NCI-H1092 (cell line): ENCODE data around the gene PDIA5.
A peak's percentile ranks its signal among the peaks of the same experiment; 100 is the strongest.

Experiments used
- DNase-seq: peaks from one replicate; lab custom pipeline; 2025; lab: John Stamatoyannopoulos, UW

PDIA5 gene

DNA sequence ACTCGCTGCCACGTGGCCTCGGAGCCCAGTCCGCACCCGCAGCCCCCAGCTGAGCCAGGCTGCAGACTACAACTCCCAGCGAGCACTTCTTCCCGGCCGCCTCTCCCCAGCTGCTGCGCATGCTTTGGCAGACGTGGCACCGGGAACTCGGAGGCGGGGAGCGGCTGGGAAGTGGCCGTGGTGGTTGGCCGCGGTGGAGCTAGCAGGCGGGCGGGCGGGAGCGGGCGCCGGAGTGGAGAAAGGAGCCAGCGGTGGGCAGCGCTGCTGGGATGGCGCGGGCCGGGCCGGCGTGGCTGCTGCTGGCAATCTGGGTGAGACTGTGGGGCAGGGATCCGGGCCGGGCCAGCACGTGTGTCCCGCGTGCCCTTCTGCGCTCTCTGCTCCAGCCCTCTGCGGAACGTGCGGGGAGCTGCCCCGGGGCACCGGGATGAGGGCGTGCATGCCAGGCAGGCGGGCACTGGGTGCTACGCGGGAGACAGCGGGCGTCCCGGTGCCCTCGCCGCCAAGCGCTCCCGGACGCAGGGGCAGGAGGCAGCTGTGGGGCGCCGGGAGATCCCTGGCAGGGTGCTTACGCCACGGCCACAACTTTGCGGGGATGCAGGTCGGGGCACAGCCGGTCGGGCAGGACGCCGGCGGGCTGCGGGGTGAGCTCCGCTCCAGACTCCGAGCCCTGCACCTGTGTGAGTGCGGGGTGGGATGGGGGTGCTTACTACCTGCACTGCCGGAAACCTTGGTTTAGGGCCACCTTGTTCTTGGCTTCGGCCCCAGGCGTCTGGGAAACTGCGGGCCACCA lies at the start of gene PDIA5:
PDIA5 (plus strand) TSS at position 130 of the 793 bp plus-strand sequence; CDS start at position 270, 140 bp downstream.
- peak; percentile 91 for DNase-seq

DNA sequence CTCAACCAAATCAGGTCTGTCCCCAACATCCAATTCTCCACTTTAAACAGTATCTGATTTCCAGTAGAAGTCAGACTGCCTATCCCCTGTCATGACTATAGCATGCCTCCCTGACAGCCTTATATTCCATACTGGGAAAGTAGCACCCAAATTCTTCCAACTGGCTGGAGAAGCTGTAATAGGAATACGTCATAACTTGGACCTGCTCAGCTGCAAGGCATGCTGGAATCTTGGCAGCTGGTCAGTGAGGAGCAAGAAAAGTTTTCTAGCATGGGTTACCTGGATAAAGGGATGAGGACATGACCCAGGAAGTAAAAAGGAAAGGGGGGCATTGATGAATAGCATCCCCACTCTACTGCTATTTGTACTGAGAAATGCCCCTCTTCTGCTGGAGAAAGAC lies 48.1 kb upstream of the PDIA5 start:
- DNase-seq, result no peak

- no peak for DNase-seq
Observed at GRCh38 chr3:123019161-123019560, 47.7 kb upstream of the PDIA5 start.

DNA sequence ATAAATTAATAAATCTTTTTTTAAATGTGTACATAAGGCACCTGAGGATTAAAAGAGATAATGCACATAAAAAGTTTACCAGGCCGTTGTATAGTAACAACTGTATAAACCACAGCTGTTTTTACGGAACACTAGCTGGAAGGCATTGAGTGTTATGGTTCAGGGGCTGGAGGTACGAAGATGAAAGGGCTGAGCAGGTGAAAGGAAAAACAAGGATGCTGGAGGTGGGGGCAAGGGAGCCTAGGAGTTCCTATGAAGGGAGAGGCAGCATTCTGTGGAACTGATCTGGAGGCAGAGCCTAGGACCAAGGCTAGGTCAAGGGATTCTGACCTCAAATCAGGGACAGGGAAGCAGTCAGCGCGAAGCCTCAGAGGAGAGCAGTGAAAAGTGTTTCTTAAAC lies 47.2 kb upstream of the PDIA5 start:
- DNase-seq, result no peak

DNA sequence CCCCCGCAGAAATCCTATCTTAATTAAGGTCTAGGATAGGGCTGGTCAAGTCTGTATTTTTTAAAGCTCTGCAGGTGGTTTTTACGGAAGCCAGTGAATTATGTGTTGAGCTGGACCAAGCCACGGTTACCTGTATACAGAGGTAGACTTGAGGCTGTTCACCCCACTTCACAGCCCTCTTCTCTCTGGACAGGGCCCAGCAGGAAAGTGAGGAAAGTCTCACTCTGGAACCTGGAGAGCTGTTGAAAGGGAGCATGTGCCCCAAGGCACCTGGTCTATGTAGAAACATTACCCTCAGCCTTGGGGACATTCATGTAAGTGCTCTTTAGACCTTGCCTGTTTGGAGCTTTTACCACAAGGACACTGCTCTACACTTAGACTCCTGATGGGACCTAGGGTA lies 46.1 kb upstream of the PDIA5 start:
- no peak for DNase-seq

DNA sequence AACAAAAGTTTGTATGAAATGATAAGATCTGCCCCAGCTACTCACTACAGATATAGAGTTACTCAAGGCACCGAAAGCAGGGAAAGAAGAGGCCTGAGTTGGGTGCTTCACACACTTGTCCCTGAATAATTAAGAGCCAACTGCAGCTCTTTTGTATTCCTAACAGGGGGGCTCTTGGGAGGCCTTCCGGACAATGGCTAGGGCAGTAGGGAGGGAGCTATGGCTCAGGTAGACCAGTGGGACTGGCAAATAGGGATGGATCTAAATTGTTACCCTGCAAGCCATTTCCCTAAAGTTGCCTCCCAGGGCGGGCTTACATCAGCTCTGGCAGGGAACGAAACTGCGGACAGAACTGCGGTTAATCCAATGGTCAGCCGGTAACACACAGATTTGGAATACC lies 45.4 kb upstream of the PDIA5 start:
- DNase-seq, result no peak

- no peak for DNase-seq
Observed at GRCh38 chr3:123021996-123022510, 44.8 kb upstream of the PDIA5 start.

DNA sequence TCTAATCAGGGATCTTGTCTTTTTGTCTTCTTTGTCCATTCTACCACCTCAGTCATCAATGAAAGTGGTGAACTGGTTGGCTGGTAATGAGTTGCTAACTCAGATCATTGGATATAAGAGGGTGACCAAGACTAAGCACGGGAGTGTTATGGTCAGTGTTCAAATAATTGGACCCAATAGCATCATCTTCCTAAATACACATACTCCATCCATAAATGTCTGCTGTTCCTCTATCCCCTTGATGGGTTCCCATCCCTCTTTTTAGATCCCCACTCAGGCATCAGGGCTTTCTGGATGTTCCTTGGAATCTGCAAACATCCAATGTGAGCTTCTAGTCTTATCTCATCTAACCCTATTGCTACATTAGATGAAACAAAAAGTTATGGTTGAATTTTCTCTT lies 42.8 kb upstream of the PDIA5 start:
- no peak for DNase-seq

- no peak for DNase-seq
Observed at GRCh38 chr3:123025642-123026521, 40.9 kb upstream of the PDIA5 start.

- DNase-seq, result no peak
Observed at GRCh38 chr3:123026565-123027291, 40.1 kb upstream of the PDIA5 start.

DNA sequence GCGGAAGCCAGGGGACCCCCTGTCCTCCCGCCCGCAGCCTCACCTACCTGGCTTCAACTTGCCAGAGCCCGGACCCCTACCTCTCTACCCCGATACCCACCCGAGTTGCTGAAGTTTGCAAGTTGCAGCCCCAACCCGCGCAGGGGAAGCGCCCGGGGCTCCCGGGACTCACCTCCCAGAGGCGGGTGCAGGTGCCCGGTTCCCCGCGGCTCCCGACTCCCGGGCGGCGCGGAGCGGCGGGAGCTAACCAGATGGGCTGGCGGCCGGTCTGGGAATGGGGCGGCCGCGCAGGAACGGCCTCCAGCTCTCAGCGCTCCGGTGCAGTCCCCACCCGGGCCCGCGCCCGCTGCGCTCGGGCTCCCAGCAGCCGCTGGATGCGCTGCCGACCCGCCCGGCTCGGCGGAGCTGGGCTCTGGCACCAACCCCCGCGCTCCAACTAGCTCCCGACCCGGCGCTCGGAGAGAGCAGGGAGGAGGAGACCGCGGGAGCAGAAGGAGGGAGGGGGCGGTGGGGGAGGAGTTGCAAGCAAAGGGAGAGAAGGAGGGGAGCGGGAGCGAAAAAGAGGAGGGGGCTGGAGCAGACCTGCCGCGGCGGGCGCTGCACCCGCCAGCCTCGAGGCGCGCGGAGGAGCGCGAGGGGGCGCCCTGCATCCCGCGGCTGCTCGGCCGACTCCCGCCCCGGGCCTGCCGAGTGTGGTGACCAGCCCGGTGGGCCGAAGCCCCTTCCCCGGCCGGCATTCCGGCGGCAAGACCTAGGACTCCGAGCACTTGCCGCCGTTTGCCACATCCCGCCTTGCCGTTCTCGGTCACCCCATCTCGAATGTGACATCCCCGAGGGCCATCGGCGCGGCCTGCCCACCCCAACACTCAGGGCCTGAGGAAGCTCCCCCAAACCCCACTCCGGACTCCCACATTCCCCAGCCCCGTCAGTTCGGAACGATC lies 39.3 kb upstream of the PDIA5 start, which contains the start of gene SEMA5B:
SEMA5B (minus strand) TSS at position 472 of the 941 bp plus-strand sequence. CDS start 66,500 bp downstream, outside the sequence.
- DNase-seq, result peak; percentile 62

DNA sequence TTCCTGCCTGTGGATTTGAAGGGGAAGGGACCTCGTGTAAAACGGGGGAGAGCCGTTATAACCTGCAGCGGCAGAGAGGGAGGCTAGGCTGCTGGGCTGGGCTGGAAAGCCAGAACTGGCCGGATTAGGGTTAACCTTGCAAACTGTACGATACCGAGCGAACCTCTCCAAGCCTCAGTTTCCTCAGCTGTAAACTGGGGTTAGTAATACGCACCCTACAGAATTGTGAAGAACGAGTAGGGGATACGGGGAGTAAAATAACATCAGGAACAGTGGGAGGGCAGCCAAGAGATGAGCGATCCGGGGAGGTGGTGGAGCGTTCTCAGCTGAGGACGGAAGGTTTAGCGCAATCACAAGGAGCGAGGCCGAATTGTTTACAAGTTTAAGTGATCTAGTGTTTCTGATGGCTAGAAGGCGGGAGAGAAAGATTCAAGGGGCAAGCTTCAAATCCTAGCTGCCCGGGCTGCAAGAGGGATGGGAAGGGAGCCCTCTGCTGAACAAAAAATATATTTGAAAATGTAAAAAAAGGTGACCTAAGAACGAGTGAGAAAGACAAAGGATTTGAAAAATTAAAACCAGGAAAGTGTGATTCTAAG lies 38.5 kb upstream of the PDIA5 start:
- DNase-seq, result peak; percentile 41

DNA sequence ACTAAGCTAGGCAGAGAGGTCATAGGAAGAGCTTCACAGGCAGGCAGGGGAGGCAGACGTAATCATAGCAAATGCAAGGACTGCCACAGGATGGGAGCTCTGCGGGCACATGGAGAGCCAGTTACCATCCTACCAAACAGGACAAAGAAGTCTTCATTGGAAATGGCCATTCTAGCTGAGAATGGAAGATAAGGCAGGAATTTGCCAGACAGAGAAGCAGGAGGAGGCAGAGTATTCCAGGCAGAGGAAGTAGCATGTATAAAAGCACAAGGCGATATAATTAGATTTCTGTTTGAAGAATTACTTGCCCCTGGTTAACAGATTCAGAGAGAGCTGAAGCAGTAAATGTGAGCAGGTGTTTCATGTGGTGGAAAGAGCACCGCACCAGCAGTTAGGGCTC lies 35.8 kb upstream of the PDIA5 start:
- no peak for DNase-seq

DNA sequence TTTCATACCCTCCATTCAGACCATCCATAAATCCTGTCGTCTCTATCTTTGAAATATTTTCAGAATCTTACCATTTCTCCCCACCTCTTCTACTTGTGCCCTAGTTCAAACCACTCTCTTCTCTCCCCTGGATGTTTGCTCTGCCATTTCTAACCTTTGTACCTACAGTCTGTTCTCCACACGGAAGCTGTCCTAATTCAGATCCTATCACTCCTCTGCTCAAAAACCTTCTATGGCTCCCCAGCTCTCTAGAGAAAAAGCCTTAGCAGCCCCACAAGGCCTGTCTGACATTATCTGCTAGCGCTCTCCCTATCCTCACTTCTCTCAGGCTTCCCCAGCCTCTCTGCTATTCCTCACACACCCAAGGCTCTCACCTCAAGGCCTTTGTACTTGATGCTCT lies 34.8 kb upstream of the PDIA5 start:
- no peak for DNase-seq

DNA sequence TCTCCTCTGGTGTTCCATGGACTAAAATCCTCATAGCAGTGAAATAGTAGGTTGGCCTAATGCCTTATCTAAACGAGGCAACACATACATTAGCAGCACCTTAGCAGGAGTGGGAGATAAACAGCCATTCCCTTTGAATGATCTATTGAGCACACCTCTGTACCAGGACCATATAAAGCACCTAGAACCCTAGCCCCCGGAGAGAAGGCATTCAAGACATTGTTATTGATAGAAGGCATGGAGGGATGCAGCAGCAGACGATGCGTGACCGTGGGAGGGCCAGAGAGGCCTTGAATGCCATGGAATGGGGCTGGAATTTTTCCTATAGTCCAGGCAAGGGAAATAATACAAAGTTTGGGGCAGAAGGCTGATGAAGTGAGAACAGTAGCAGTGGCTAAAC lies 32.7 kb upstream of the PDIA5 start:
- DNase-seq, result no peak

DNA sequence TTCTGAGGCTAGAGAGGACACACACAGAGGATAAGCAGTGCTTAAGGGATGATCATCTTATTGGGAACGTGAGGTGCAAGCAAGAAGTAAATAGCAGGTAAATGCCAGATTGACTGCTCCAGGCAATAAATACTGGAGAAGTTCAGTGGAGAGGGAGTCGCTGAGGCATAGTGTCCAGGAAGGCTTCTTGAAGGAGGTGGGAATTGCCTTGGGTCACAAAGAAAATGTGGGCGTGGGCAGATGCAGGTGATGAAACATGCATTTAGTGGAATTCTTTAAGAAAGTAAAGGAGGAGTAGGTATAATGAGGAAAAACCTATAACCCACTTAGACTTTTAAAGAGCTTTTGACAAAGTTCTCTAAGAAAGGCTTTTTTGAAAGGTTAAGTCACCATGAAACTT lies 31.8 kb upstream of the PDIA5 start:
- DNase-seq, result no peak

DNA sequence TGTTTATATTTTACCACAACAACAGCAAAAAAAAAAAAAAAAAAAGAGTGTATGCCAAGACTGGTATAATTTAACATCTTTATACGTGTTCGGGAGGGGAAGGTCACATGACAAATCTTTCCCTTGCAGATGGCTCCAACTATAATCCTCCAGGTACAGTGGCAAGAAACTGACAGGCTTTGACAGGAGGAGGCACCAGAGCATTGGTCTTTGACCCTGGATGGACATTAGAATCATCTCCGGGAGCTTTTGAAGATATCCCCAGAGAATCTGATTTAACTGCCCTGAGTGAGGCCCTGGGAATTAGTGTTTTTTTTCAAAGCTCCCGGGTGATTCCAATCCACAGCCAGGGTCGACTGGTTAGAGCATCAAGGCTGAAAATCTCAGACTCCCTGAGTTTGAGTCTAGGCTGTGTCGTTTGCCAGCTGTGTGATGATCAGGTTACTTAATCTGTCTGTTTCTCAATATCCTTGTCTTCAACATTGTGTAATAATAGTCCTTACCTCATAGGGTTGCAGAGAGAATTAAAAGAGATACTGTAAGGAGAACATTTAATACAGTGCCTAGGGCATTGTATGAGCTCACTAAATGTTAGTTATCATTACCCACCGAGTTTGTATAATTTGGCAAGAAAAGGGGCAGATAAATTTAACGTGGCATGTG lies 30.3 kb upstream of the PDIA5 start:
- no peak for DNase-seq

GRCh38 chr3:123037015-123037375 lies 29.8 kb upstream of the PDIA5 start:
- no peak for DNase-seq

GRCh38 chr3:123038751-123039150 lies 28.1 kb upstream of the PDIA5 start:
- no peak for DNase-seq

GRCh38 chr3:123039178-123039577 lies 27.6 kb upstream of the PDIA5 start:
- DNase-seq, result no peak
